ELF-1 (cell line): ENCODE data around the gene MRPL58.

Experiments used
- DNase-seq: peaks from one replicate; pipeline ENCODE4 v3.0.0-alpha.2; 2016; ENCODE audit warnings: low read depth, low spot score

MRPL58 gene

GRCh38 chr17:75046407-75047289, 34.2 kb downstream of the MRPL58 start, which contains the start of the genes ATP5PD and KCTD2:
TSS of gene ATP5PD (minus strand) at chr17:75046969. CDS start at chr17:75042650, 4,319 bp downstream.
TSS of gene KCTD2 (plus strand) at chr17:75047225. CDS start at chr17:75047251, 26 bp downstream.
- peak; percentile 99 for DNase-seq

DNA sequence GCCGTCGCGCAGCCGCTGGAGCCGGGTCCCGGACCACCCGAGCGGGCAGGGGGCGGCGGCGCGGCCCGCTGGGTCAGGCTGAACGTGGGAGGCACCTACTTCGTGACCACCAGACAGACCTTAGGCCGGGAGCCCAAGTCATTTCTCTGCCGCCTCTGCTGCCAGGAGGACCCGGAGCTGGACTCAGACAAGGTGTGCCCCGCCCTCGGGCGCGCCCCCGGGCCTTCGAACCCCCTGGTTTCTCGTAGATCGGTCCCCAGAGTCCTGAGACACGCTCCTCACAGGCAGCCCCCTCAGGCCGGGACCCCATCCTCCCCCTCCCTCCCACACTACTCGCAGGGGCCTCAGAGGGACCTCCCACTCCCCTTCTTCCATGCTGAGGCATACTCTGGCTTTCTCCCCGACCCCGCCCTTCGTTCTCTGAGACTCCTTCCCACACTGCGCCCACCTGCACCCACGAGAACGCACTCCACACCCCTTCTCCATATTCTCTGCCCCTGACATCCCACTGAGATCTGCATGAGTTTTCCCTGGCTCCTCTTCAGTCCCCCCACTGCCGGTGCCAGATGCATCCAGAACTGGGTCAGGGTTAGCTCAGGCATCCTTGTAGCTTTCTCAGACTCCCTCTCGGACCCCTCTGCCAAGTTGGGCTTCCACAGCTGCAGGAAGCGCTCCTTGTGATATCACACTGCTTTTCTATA, 35.1 kb downstream of the MRPL58 start:
- DNase-seq = no peak

- no peak for DNase-seq
Observed at GRCh38 chr17:75048249-75048878, 35.9 kb downstream of the MRPL58 start.

- DNase-seq = no peak
Observed at GRCh38 chr17:75049057-75049456, 36.6 kb downstream of the MRPL58 start.

- DNase-seq = no peak
Observed at GRCh38 chr17:75049706-75050105, 37.2 kb downstream of the MRPL58 start.

DNA sequence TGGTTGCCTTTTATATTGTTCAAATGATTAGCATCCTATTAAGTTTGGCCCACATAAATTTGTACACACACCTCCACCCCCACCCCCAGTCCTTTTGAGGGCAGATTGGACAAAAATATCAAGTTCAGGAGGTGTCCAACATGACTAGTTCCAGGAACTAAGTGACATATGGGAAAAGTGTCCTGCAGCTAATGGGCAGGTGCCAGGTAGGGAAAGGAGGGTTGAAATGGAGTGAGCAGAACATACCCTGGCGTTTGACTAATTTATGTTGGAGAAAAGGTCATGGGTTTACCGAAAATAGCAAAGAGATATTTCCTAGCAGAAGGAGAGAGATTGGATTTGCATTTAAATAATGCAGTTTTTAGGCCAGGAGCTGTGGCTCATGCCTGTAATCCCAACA, 39.5 kb downstream of the MRPL58 start:
- no peak for DNase-seq

- no peak for DNase-seq
Observed at GRCh38 chr17:75059369-75060345, 47.2 kb downstream of the MRPL58 start.

DNA sequence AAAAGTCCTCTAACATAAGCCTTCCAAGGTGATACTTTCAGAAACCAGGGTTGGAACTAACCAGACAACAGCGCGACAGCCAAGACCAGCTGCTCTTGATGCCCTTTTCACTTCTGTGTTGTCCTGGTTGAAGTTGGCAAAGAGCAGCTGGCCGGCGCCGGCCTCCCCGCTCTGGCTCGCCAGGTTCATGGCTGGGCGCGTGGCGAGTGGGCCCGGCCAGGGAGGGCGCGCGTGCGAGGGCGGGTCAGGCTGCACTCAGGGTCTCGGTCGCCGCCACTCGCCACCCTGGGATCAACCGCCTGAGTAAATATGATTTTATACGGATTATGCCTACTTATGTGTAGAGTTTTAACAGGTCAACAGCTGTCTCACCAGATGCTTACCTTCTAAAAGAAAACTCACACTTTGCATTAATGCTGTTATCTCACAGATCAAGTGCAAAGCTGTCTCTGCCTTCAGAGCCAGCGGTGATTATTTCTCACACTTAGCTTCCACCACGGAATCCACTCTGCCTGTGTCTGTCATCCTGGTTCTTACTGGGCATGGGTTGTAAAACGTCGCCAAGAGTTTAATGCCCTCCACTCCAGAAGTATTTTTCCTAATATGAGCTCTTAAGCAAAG, 48.1 kb downstream of the MRPL58 start:
- no peak for DNase-seq

GRCh38 chr17:75061055-75061438, 48.6 kb downstream of the MRPL58 start:
- no peak for DNase-seq

- DNase-seq = no peak
Observed at GRCh38 chr17:75061618-75062017, 49.1 kb downstream of the MRPL58 start.

DNA sequence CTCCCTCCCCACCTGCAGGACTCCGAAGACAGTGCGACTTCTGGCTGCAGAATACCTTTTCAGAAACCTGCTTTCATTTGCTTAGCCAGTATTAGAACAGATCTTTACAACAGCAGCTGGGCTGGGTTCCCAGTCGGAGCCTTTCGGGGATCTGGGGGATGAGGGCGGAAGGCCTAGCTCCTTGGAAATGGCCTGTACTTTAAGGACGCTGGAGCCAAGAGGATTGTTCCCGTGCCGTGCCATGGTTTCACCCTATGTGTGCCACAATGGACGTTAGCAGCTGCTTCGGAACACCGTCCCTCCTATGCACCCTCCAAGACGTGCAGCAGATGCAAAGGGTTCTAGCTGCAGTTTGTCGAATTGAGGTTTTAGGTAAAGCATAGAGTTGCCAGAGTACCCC, 50.7 kb downstream of the MRPL58 start:
- DNase-seq = no peak

DNA sequence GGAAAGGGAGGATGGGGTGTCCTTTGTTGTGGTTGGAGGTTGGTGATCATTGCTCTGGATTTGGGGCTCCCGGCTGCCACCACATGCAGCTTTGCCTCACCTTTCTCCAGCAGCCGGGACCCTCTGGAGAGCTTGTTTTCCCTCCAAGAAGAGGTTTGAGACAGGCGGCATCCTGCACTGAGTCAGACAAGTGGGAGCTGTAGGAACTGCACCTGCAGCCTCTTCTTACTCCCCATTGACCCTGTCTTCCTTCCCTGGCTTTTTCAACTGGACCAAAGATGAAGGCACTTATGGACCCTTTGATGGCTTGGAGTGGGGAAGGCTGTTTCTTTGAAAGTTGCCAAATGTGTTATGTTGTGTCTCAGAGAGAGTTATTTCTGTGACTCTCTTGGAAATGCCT, 51.2 kb downstream of the MRPL58 start:
- DNase-seq = no peak

- no peak for DNase-seq
Observed at GRCh38 chr17:75064040-75064439, 51.6 kb downstream of the MRPL58 start.

GRCh38 chr17:75064460-75064859, 52.0 kb downstream of the MRPL58 start:
- DNase-seq = no peak

- DNase-seq = peak; percentile 68
Observed at GRCh38 chr17:75064867-75065561, 52.5 kb downstream of the MRPL58 start.

- DNase-seq = no peak
Observed at GRCh38 chr17:75065562-75066151, 53.2 kb downstream of the MRPL58 start.

- no peak for DNase-seq
Observed at GRCh38 chr17:75067856-75068255, 55.4 kb downstream of the MRPL58 start.

DNA sequence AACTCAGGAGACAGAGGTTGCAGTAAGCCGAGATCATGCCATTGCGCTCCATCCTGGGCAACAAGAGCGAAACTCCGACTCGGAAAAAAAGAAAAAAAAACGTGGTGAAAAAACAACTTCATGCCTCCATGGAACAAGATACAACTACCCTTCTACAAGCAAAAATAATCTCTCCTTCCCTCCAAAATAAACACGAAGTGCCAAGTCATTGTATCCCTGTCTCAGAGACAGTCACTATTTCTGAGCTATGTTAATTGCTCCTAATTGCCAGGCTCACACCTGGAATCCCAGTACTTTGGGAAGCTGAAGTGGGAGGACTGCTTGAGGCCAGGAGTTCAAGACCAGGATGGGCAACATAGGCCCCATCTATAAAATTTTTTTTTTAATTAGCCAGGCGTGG, 56.3 kb downstream of the MRPL58 start:
- DNase-seq = no peak

- no peak for DNase-seq
Observed at GRCh38 chr17:75069783-75070182, 57.3 kb downstream of the MRPL58 start.
